Activated T-helper 2 cell treated with anti-CD3 and anti-CD28 coated beads, Interferon-gamma antibody, Interleukin-2, Interleukin-4, amounts not matched to agents 10 μg/mL and 5 μg/mL and 100 μg/mL, durations not matched to agents 14 hours and 24 hours and 36 hours (primary cell): ENCODE results near the gene SARS2. TPM values are rescaled to one million over a fixed set of nuclear protein-coding genes. Genes with fewer than 3 reads are reported as not detected.
"Not testable (repeated sequence)": the region's sequence is repeated elsewhere in the genome, so short reads cannot be mapped to it uniquely, and the experiment has no call there.

Experiments used
- DNase-seq: peaks from one replicate; pipeline ENCODE4 v3.0.0; 2021; ENCODE audit warnings: low spot score
- H3K27ac Mint-ChIP-seq: one replicate; pipeline ENCODE4 v1.8.0; 2021; ENCODE audit warnings: mixed read lengths
- H3K27me3 Mint-ChIP-seq: one replicate; pipeline ENCODE4 v1.8.0; 2021; ENCODE audit warnings: low read depth, mixed read lengths
- H3K36me3 Mint-ChIP-seq: one replicate; pipeline ENCODE4 v1.8.0; 2021; ENCODE audit warnings: low read depth, mixed read lengths
- H3K4me1 Mint-ChIP-seq: one replicate; pipeline ENCODE4 v1.8.0; 2021; ENCODE audit warnings: low read depth, mixed read lengths
- H3K4me3 Mint-ChIP-seq: one replicate; pipeline ENCODE4 v1.8.0; 2021; ENCODE audit warnings: low read depth, mild to moderate bottlenecking, moderate library complexity, mixed read lengths
- H3K9me3 Mint-ChIP-seq: one replicate; pipeline ENCODE4 v1.8.0; 2021; ENCODE audit warnings: mixed read lengths
- intact Hi-C: fragments of 100-400 bp; cut with micrococcal nuclease; formaldehyde crosslinking; loops from one replicate; pipeline ENCODE4 v1.15.1; 2023
- total RNA-seq: library from RNA; stranded (reverse); gene quantifications from 2 replicates; pipeline ENCODE4 v1.2.3, GENCODE V29; 2022

Gene SARS2
- total RNA-seq, 1 donor from 2014 or later, result 41.1 TPM

GRCh38 chr19:38891771-38892170, 38.8 kb downstream of the SARS2 start:
- DNase-seq, result no peak
- H3K27ac Mint-ChIP-seq, result no peak overlapping the region
- H3K4me1 Mint-ChIP-seq, result no peaks in the 10 kb centered on the region
- peaks cover 4% of the 10 kb centered on the region for H3K36me3 Mint-ChIP-seq
- intact Hi-C loops, result no loop called here
- H3K4me3 Mint-ChIP-seq, result no peak overlapping the region
- H3K27me3 Mint-ChIP-seq, result no peaks in the 10 kb centered on the region
- H3K9me3 Mint-ChIP-seq, result no peaks in the 10 kb centered on the region

- Mint-ChIP-seq H3K4me3 (no peak overlapping the region), H3K4me1 (no peaks in the 10 kb centered on the region), H3K36me3 (peaks cover 4% of the 10 kb centered on the region), H3K27me3 (no peaks in the 10 kb centered on the region), H3K27ac (no peak overlapping the region), H3K9me3 (no peaks in the 10 kb centered on the region)
- intact Hi-C loops, result no loop called here
- no peak for DNase-seq
These were observed 39.9 kb downstream of the SARS2 start for GRCh38 chr19:38890686-38891085.

- no peak for DNase-seq
- Mint-ChIP-seq H3K9me3 (no peaks in the 10 kb centered on the region), H3K36me3 (peaks cover 4% of the 10 kb centered on the region), H3K27ac (no peak overlapping the region), H3K4me1 (no peaks in the 10 kb centered on the region), H3K27me3 (no peaks in the 10 kb centered on the region), H3K4me3 (no peak overlapping the region)
- intact Hi-C loops, result no loop called here
These were observed 40.8 kb downstream of the SARS2 start for GRCh38 chr19:38889803-38890202.

- Mint-ChIP-seq H3K27ac (no peak overlapping the region), H3K9me3 (no peaks in the 10 kb centered on the region), H3K4me1 (no peaks in the 10 kb centered on the region), H3K27me3 (no peaks in the 10 kb centered on the region), H3K36me3 (peaks cover 4% of the 10 kb centered on the region), H3K4me3 (no peak overlapping the region)
- intact Hi-C loops, result no loop called here
- no peak for DNase-seq
These were observed 41.7 kb downstream of the SARS2 start for GRCh38 chr19:38888876-38889275.

GRCh38 chr19:38884691-38885090, 45.9 kb downstream of the SARS2 start:
- H3K27me3 Mint-ChIP-seq, intact Hi-C loops, DNase-seq, H3K4me1 Mint-ChIP-seq, H3K4me3 Mint-ChIP-seq, H3K27ac Mint-ChIP-seq, H3K9me3 Mint-ChIP-seq: not testable (repeated sequence)
- H3K36me3 Mint-ChIP-seq, result peaks cover 11% of the 10 kb centered on the region

- intact Hi-C loops, result no loop called here
- H3K36me3 Mint-ChIP-seq, result peaks cover 7% of the 10 kb centered on the region
- DNase-seq, result no peak
- no peak overlapping the region for H3K4me3 Mint-ChIP-seq
- peaks cover 5% of the 10 kb centered on the region for H3K4me1 Mint-ChIP-seq
- no peaks in the 10 kb centered on the region for H3K9me3 Mint-ChIP-seq
- peak overlapping the region; percentile 9 for H3K27ac Mint-ChIP-seq
- no peaks in the 10 kb centered on the region for H3K27me3 Mint-ChIP-seq
These were observed 47.3 kb downstream of the SARS2 start for GRCh38 chr19:38883286-38883685.

- peaks cover 14% of the 10 kb centered on the region for H3K36me3 Mint-ChIP-seq
- intact Hi-C loops, result no loop called here
- DNase-seq, result no peak
- no peaks in the 10 kb centered on the region for H3K27me3 Mint-ChIP-seq
- H3K27ac Mint-ChIP-seq, result peak overlapping the region; percentile 33
- peaks cover 18% of the 10 kb centered on the region for H3K4me1 Mint-ChIP-seq
- no peaks in the 10 kb centered on the region for H3K9me3 Mint-ChIP-seq
- H3K4me3 Mint-ChIP-seq, result no peak overlapping the region
These were observed 49.5 kb downstream of the SARS2 start for GRCh38 chr19:38880882-38881609.

GRCh38 chr19:38880076-38880881, 50.3 kb downstream of the SARS2 start:
- no peak for DNase-seq
- Mint-ChIP-seq H3K27ac (no peak overlapping the region), H3K27me3 (no peaks in the 10 kb centered on the region), H3K9me3 (no peaks in the 10 kb centered on the region), H3K4me3 (peak overlapping the region; percentile 26), H3K4me1 (peaks cover 19% of the 10 kb centered on the region), H3K36me3 (peaks cover 19% of the 10 kb centered on the region)
- intact Hi-C loops, result no loop called here

- Mint-ChIP-seq H3K27me3 (no peaks in the 10 kb centered on the region), H3K27ac (peak overlapping the region; percentile 95), H3K9me3 (no peaks in the 10 kb centered on the region), H3K36me3 (peaks cover 19% of the 10 kb centered on the region), H3K4me3 (no peak overlapping the region), H3K4me1 (peaks cover 19% of the 10 kb centered on the region)
- DNase-seq, result no peak
- intact Hi-C loops, result no loop called here
These were observed 51.2 kb downstream of the SARS2 start for GRCh38 chr19:38879400-38879751.

- Mint-ChIP-seq H3K9me3 (no peaks in the 10 kb centered on the region), H3K27me3 (no peaks in the 10 kb centered on the region), H3K4me1 (peaks cover 19% of the 10 kb centered on the region), H3K4me3 (peak overlapping the region; percentile 91), H3K36me3 (peaks cover 19% of the 10 kb centered on the region), H3K27ac (peak overlapping the region; percentile 95)
- intact Hi-C loops, result no loop called here
- DNase-seq, result no peak
These were observed 51.8 kb downstream of the SARS2 start for GRCh38 chr19:38878575-38879399.

GRCh38 chr19:38877781-38878574, 52.6 kb downstream of the SARS2 start, which contains the start of gene RINL:
TSS of gene RINL (minus strand) at chr19:38878275. CDS start at chr19:38876742, 1,533 bp downstream.
- intact Hi-C loops, result no loop called here
- H3K9me3 Mint-ChIP-seq, result no peaks in the 10 kb centered on the region
- peak; percentile 62 for DNase-seq
- peaks cover 21% of the 10 kb centered on the region for H3K4me1 Mint-ChIP-seq
- H3K27me3 Mint-ChIP-seq, result no peaks in the 10 kb centered on the region
- peak within 1 kb of the TSS; percentile 95 for H3K27ac Mint-ChIP-seq
- peak within 1 kb of the TSS; percentile 91 for H3K4me3 Mint-ChIP-seq
- peaks cover 23% of the 10 kb centered on the region for H3K36me3 Mint-ChIP-seq
